NT2/D1 (cell line): ENCODE measurements around the gene TSC22D3.

Source experiments
- YY1 ChIP-seq: IDR thresholded peaks from 2 replicates; pipeline ENCODE4 v1.6.1; 2011; ENCODE audit not compliant: insufficient read length, insufficient read depth
- ZNF274 ChIP-seq: IDR thresholded peaks from 2 replicates; pipeline ENCODE4 v1.6.1; 2011; ENCODE audit warnings: mild to moderate bottlenecking, low read depth, low read length

DNA sequence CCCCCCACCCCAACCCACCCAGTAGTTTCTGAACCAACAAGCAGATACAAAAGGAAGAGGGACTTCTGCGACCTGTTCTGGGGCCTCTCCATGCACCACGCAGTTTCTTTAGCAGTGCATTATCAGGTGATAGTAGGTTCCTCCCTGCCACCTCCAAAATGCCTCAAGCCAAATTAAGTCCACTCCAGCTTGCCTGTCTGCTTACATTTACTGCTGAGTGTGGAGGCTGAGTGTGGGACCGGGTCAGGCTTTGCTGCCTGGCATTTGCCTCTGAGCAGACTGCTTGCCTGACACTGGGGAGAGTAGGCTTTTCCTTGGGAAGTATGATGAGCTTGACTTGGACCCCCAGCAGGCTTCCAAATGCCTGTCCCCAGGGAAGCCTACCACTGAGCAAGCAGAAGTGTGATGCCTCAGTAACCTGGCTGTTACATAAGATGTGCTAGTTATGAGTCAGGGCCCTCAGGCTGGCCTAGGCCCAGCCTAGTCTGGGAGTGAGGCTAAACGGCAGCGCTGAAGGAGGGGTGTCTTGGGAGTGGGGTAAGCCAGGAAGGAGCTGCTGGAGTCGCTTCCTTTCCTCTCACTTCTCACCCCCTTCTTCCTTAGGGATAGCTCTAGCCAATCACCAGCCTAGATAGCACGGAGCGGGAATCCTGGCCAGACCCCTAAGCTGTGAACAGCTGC lies 9.0 kb downstream of the TSC22D3 start:
- TF ChIP-seq YY1 (no peak), ZNF274 (no peak)
